HG03378 (cell line): Measurements from ENCODE around the gene MCTP1.
"Not testable (repeated sequence)": the region's sequence is repeated elsewhere in the genome, so short reads cannot be mapped to it uniquely, and the experiment has no call there.

ENCODE experiments used
- ATAC-seq: cut with Tn5 transposase; IDR thresholded peaks from one replicate; pipeline ENCODE4 v1.9.1; 2021; ENCODE audit warnings: mild to moderate bottlenecking, moderate library complexity; ENCODE audit not compliant: unreplicated experiment

MCTP1 gene

GRCh38 chr5:95042037-95042436 lies 242.9 kb downstream of the MCTP1 start:
- ATAC-seq: no peak

- ATAC-seq: no peak
Observed at GRCh38 chr5:95035891-95036685, 248.8 kb downstream of the MCTP1 start.

- no peak for ATAC-seq
Observed at GRCh38 chr5:95032801-95033200, 252.1 kb downstream of the MCTP1 start.

GRCh38 chr5:95029569-95030366 lies 255.1 kb downstream of the MCTP1 start:
- peak; percentile 40 for ATAC-seq

GRCh38 chr5:95027775-95028174 lies 257.1 kb downstream of the MCTP1 start:
- peak; percentile 40 for ATAC-seq

- ATAC-seq: peak; percentile 49
Observed at GRCh38 chr5:95027151-95027721, 257.7 kb downstream of the MCTP1 start.

GRCh38 chr5:95026718-95027117 lies 258.2 kb downstream of the MCTP1 start:
- ATAC-seq: no peak

GRCh38 chr5:95022967-95023695 lies 261.8 kb downstream of the MCTP1 start:
- peak; percentile 62 for ATAC-seq

GRCh38 chr5:95020345-95020744 lies 264.5 kb downstream of the MCTP1 start:
- no peak for ATAC-seq

- ATAC-seq: no peak
Observed at GRCh38 chr5:95018946-95019345, 265.9 kb downstream of the MCTP1 start.

GRCh38 chr5:95018511-95018910 lies 266.4 kb downstream of the MCTP1 start:
- no peak for ATAC-seq

GRCh38 chr5:95009812-95010211 lies 275.1 kb downstream of the MCTP1 start:
- ATAC-seq: no peak

GRCh38 chr5:95007921-95008597 lies 276.8 kb downstream of the MCTP1 start:
- ATAC-seq: peak; percentile 93

GRCh38 chr5:95005811-95006210 lies 279.1 kb downstream of the MCTP1 start:
- ATAC-seq: no peak

GRCh38 chr5:94998670-94999069 lies 286.2 kb downstream of the MCTP1 start:
- no peak for ATAC-seq

- ATAC-seq: not testable (repeated sequence)
Observed at GRCh38 chr5:94994537-94994936, 290.4 kb downstream of the MCTP1 start.

- ATAC-seq: no peak
Observed at GRCh38 chr5:94993491-94993890, 291.4 kb downstream of the MCTP1 start.

- peak; percentile 85 for ATAC-seq
Observed at GRCh38 chr5:94992325-94992724, 292.6 kb downstream of the MCTP1 start.

GRCh38 chr5:94983861-94984535 lies 300.9 kb downstream of the MCTP1 start:
- ATAC-seq: no peak

- no peak for ATAC-seq
Observed at GRCh38 chr5:94977437-94977836, 307.5 kb downstream of the MCTP1 start.
